Measurements from ENCODE around the gene ABO. TPM values are rescaled to one million over a fixed set of nuclear protein-coding genes. Genes with fewer than 3 reads are reported as not detected.

Gene ABO
- total RNA-seq, 4 donors from 2014 or later = 43.7 to 283 (median 148) TPM

- Histone ChIP-seq H3K9me3 (no peaks in the 10 kb centered on the region), H3K27me3 (no peaks in the 10 kb centered on the region), H3K27ac (no peak overlapping the region), H3K36me3 (peaks cover 0 to 15% (median 0%) of the 10 kb centered on the region in 3 donors), H3K4me3 (no peak overlapping the region), H3K4me1 (no peaks in the 10 kb centered on the region)
- TF ChIP-seq POLR2A (IDR thresholded peaks at IDR 0.05) = no peak
- TF ChIP-seq CTCF (IDR thresholded peaks at IDR 0.05) = no peak
- DNase-seq = peak in 1 of 3 donors; percentile 19
These were observed 11.4 kb downstream of the ABO start for GRCh38 chr9:133263557-133263956.

- TF ChIP-seq POLR2A (IDR thresholded peaks at IDR 0.05) (no peak), CTCF (IDR thresholded peaks at IDR 0.05) (no peak)
- Histone ChIP-seq H3K4me3 (no peak overlapping the region), H3K36me3 (peaks cover 0 to 15% (median 0%) of the 10 kb centered on the region in 3 donors), H3K4me1 (no peaks in the 10 kb centered on the region), H3K27ac (no peak overlapping the region), H3K27me3 (no peaks in the 10 kb centered on the region), H3K9me3 (no peaks in the 10 kb centered on the region)
- peak in 1 of 3 donors; percentile 36 for DNase-seq
These were observed 12.8 kb downstream of the ABO start for GRCh38 chr9:133262226-133262625.

GRCh38 chr9:133261753-133262120 lies 13.3 kb downstream of the ABO start:
- no peaks in the 10 kb centered on the region for H3K27me3 ChIP-seq

GRCh38 chr9:133261103-133261752 lies 13.8 kb downstream of the ABO start:
- Histone ChIP-seq H3K9me3 (no peaks in the 10 kb centered on the region), H3K4me3 (no peak overlapping the region), H3K4me1 (no peaks in the 10 kb centered on the region), H3K27ac (no peak overlapping the region), H3K36me3 (peaks cover 0 to 15% (median 0%) of the 10 kb centered on the region in 3 donors), H3K27me3 (no peaks in the 10 kb centered on the region)
- DNase-seq = peak in 2 of 3 donors; percentile 36 to 45
- TF ChIP-seq CTCF (IDR thresholded peaks at IDR 0.05) (no peak), POLR2A (IDR thresholded peaks at IDR 0.05) (no peak)

More at GRCh38 chr9:133261753-133262120, 13.3 kb downstream of the ABO start:
- Histone ChIP-seq H3K36me3 (peaks cover 0 to 15% (median 0%) of the 10 kb centered on the region in 3 donors), H3K27ac (no peak overlapping the region), H3K4me3 (no peak overlapping the region), H3K4me1 (no peaks in the 10 kb centered on the region), H3K9me3 (no peaks in the 10 kb centered on the region)
- TF ChIP-seq POLR2A (IDR thresholded peaks at IDR 0.05) = no peak
- no peak for TF ChIP-seq CTCF (IDR thresholded peaks at IDR 0.05)
- no peak for DNase-seq

GRCh38 chr9:133260334-133261102 lies 14.5 kb downstream of the ABO start:
- Histone ChIP-seq H3K4me3 (no peak overlapping the region), H3K4me1 (no peaks in the 10 kb centered on the region), H3K36me3 (peaks cover 0 to 15% (median 0%) of the 10 kb centered on the region in 3 donors), H3K27ac (no peak overlapping the region), H3K9me3 (no peaks in the 10 kb centered on the region), H3K27me3 (no peaks in the 10 kb centered on the region)
- DNase-seq = peak in 1 of 3 donors; percentile 30
- TF ChIP-seq POLR2A (IDR thresholded peaks at IDR 0.05) (no peak), CTCF (IDR thresholded peaks at IDR 0.05) (no peak)
